Endothelial cell of umbilical vein (primary cell): ENCODE measurements around the gene NKTR. TPM values are rescaled to one million over a fixed set of nuclear protein-coding genes. Genes with fewer than 3 reads are reported as not detected.

Source experiments
- BruUV-seq: library from RNA; stranded (reverse); fragments of 400-500 nt; replicated peaks from 2 replicates; lab custom pipeline; 2021; lab: Mats Ljungman, UMichigan
- CTCF ChIA-PET: fragments of 300-600, 350-600 bp; sonication (Branson Sonifier 250); formaldehyde crosslinking; loops from one replicate; lab custom pipeline; 2021; ENCODE audit warnings: antibody characterized with exemption, inconsistent platforms; lab: Charles Lee
- POLR2A ChIA-PET: fragments of 300-600, 350-600 bp; sonication (Branson Sonifier 250); formaldehyde crosslinking; loops from one replicate; lab custom pipeline; 2021; ENCODE audit warnings: antibody characterized with exemption, inconsistent platforms; lab: Charles Lee
- DNase-seq: peaks from one replicate; pipeline ENCODE4 v3.0.0-alpha.2; 2011; ENCODE audit warnings: low read depth, low spot score
- FAIRE-seq: peaks from 2 replicates; lab custom pipeline; 2011; peaks lifted over from hg19 to GRCh38; lab: Jason Lieb, UNC
- H2AFZ ChIP-seq: 2 replicates; pipeline ENCODE4 v1.6.0; 2012; ENCODE audit warnings: low read depth, low read length, control low read depth, inconsistent platforms
- H3K27ac ChIP-seq: 2 replicates; pipeline ENCODE4 v1.5.1; 2011; ENCODE audit warnings: low read depth, mild to moderate bottlenecking, control low read depth, low read length, moderate library complexity; ENCODE audit not compliant: insufficient read depth
- H3K27me3 ChIP-seq, 2 experiments: 2 replicates each; pipeline versions ENCODE4 v1.6.0 to v1.6.1; 2011; ENCODE audit warnings: low read length in 2 of 2, mixed read lengths in 1 of 2; ENCODE audit not compliant: control insufficient read depth in 2 of 2, insufficient read depth in 2 of 2
- H3K36me3 ChIP-seq, 2 experiments: 2 replicates in 1 of 2; 3 replicates in 1 of 2; pipeline ENCODE4 v1.5.1; 2011; ENCODE audit warnings: low read length in 2 of 2, mild to moderate bottlenecking in 1 of 2, moderate library complexity in 1 of 2; ENCODE audit not compliant: control insufficient read depth in 2 of 2, insufficient read depth in 2 of 2; ENCODE audit errors: extremely low read depth in 1 of 2
- H3K4me1 ChIP-seq: 3 replicates; pipeline ENCODE4 v1.5.1; 2011; ENCODE audit warnings: mild to moderate bottlenecking, low read length; ENCODE audit not compliant: control insufficient read depth, insufficient read depth; ENCODE audit errors: extremely low read depth
- H3K4me2 ChIP-seq: 2 replicates; pipeline ENCODE4 v1.6.1; 2011; ENCODE audit warnings: low read length, control low read depth, mixed read lengths; ENCODE audit not compliant: insufficient read depth
- H3K4me3 ChIP-seq, 3 experiments: fragments of 200-600 bp in 1 of 3; sonication (generic), shearing (Covaris generic) in 1 of 3; replicated peaks in 1 of 3; 2 replicates each; pipeline ENCODE4 v1.5.1; 2011 to 2016; ENCODE audit warnings: control low read depth in 3 of 3, low read length in 3 of 3, mild to moderate bottlenecking in 2 of 3, inconsistent platforms in 1 of 3, low read depth in 1 of 3, moderate library complexity in 1 of 3; ENCODE audit not compliant: insufficient read depth in 1 of 3
- H3K79me2 ChIP-seq: 2 replicates; pipeline ENCODE4 v1.6.0; 2012; ENCODE audit warnings: low read length, inconsistent platforms; ENCODE audit not compliant: control insufficient read depth, insufficient read depth
- H3K9ac ChIP-seq: replicated peaks from 2 replicates; pipeline ENCODE3; 2011; ENCODE audit warnings: low read length, control low read depth; ENCODE audit not compliant: insufficient read depth; ENCODE audit errors: extremely low read depth
- H3K9me1 ChIP-seq: replicated peaks from 3 replicates; pipeline ENCODE4 v1.6.0; 2011; ENCODE audit warnings: mild to moderate bottlenecking, low read length; ENCODE audit not compliant: control insufficient read depth, insufficient read depth; ENCODE audit errors: extremely low read depth
- H3K9me3 ChIP-seq: replicated peaks from 2 replicates; pipeline ENCODE4 v1.5.1; 2012; ENCODE audit warnings: low read length, inconsistent platforms; ENCODE audit not compliant: control insufficient read depth, insufficient read depth
- H4K20me1 ChIP-seq: replicated peaks from 2 replicates; pipeline ENCODE3; 2011; ENCODE audit warnings: mild to moderate bottlenecking, low read length; ENCODE audit not compliant: control insufficient read depth, insufficient read depth; ENCODE audit errors: extremely low read depth
- EZH2 ChIP-seq: IDR thresholded peaks from 2 replicates; pipeline ENCODE4 v1.6.1; 2012; ENCODE audit warnings: borderline replicate concordance, low read depth, mild to moderate bottlenecking, moderate library complexity, low read length, inconsistent platforms; ENCODE audit not compliant: severe bottlenecking
- FOS ChIP-seq: IDR thresholded peaks from 2 replicates; pipeline ENCODE4 v1.6.1; 2011; ENCODE audit warnings: mild to moderate bottlenecking, low read length, moderate library complexity, borderline replicate concordance; ENCODE audit not compliant: insufficient read depth
- JUN ChIP-seq: IDR thresholded peaks from 2 replicates; pipeline ENCODE4 v1.6.1; 2011; ENCODE audit warnings: borderline replicate concordance, low read depth; ENCODE audit not compliant: insufficient read length, insufficient read depth
- POLR2A ChIP-seq: IDR thresholded peaks from 2 replicates; pipeline ENCODE4 v1.6.1; 2012; ENCODE audit warnings: low read depth, mild to moderate bottlenecking, control low read depth, low read length
- POLR2AphosphoS5 ChIP-seq: IDR thresholded peaks from 2 replicates; pipeline ENCODE4 v1.6.1; 2012; ENCODE audit warnings: low read depth, mild to moderate bottlenecking, control low read depth, low read length, moderate library complexity; ENCODE audit not compliant: insufficient read depth
- dilution Hi-C: fragments of 300-500 bp; cut with MboI; formaldehyde crosslinking; loops from one replicate; pipeline ENCODE4 v1.15.0; 2019; ENCODE audit warnings: low sequenced_read_pairs; ENCODE audit not compliant: extremely low pct_ligation_motif_present
- intact Hi-C: fragments of 100-400 bp; cut with micrococcal nuclease; formaldehyde crosslinking; loops from one replicate; pipeline ENCODE4 v1.10.0; 2022
- polyA plus RNA-seq, 4 experiments: library from polyadenylated mRNA; depleted of rRNA in 3 of 4; stranded (reverse) in 3 of 4; unstranded in 1 of 4; fragments of >200 nt; gene quantifications; 2 replicates each; pipeline versions ENCODE4 v1.2.1 to v1.2.3, GENCODE V29; 2011 to 2012; ENCODE audit warnings: missing spikeins in 1 of 4
- total RNA-seq: library from RNA; stranded (reverse); gene quantifications from 2 replicates; pipeline ENCODE4 v1.2.3, GENCODE V29; 2021
- TF ChIP-seq, protein P1 (sequence below), 2 donors: IDR thresholded peaks; 1 replicate in 1 of 2; 2 replicates in 1 of 2; pipeline ENCODE4 v1.5.1; 2011; ENCODE audit warnings: low read length in 2 of 2, mild to moderate bottlenecking in 2 of 2, moderate library complexity in 2 of 2, control low read depth in 1 of 2, inconsistent platforms in 1 of 2, low read depth in 1 of 2; ENCODE audit not compliant: insufficient read depth in 1 of 2; ENCODE audit errors: extremely low read depth in 1 of 2

NKTR gene
- total and polyA plus RNA-seq, 2 donors (not counting 3 experiments of a cell fraction or from before 2014, with no cell fraction given), result 27.4 to 99.0 TPM

DNA sequence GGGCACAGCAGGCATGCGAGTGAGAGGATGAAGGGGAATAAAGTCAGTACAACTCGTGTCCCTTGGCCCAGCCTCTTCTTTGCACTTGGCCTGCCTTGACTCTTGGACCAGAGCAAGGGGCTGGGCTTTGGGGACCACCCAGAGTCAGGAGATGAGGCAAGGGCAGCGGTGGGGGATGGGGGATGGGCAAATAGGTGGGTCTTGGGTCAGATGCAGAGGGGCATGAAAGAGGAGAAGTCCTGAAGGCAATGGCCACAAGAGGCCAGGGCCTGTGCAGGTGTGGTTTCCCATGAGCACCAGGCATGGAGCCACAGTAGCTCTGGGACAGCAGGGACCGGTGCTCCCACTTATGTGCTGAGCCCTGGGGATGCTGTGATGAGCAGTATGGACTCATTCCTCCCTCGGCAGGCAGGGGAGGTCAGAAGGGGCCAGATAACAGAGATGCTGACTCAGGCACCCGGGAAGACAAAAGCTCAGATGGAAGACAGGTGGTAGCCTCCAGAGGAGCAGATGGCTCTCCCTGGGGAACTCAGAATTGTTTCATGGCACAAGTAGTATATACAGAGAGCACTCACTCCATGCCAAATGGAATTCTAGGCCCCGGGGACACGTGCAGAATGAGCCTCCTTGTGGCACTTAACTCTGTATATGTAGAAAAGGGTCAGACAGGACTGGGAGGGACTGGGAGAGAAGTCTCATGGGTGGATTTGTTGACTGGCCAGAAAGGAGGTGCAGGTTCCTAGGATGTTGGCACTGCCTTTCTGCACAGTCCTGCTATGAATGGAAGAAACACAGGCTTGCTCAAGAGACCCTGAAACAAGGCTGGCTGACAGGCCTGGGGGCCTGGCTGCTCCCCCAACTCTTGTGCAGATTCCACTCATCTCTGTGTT lies 67.3 kb downstream of the NKTR start:
- Histone ChIP-seq H3K27ac (no peak overlapping the region), H3K4me2 (no peak overlapping the region), H3K4me3 (no peak overlapping the region), H3K9me3 (no peaks in the 10 kb centered on the region), H3K9me1 (no peaks in the 10 kb centered on the region), H4K20me1 (no peaks in the 10 kb centered on the region), H3K79me2 (no peaks in the 10 kb centered on the region), H3K9ac (no peak overlapping the region), H2AFZ (no peak overlapping the region), H3K36me3 (peaks cover 0 to under 1% of the 10 kb centered on the region in 2 experiments), H3K4me1 (no peaks in the 10 kb centered on the region), H3K27me3 (no peaks in the 10 kb centered on the region)
- no peak for TF ChIP-seq JUN
- no peak for TF ChIP-seq EZH2
- TF ChIP-seq, protein P1, sequence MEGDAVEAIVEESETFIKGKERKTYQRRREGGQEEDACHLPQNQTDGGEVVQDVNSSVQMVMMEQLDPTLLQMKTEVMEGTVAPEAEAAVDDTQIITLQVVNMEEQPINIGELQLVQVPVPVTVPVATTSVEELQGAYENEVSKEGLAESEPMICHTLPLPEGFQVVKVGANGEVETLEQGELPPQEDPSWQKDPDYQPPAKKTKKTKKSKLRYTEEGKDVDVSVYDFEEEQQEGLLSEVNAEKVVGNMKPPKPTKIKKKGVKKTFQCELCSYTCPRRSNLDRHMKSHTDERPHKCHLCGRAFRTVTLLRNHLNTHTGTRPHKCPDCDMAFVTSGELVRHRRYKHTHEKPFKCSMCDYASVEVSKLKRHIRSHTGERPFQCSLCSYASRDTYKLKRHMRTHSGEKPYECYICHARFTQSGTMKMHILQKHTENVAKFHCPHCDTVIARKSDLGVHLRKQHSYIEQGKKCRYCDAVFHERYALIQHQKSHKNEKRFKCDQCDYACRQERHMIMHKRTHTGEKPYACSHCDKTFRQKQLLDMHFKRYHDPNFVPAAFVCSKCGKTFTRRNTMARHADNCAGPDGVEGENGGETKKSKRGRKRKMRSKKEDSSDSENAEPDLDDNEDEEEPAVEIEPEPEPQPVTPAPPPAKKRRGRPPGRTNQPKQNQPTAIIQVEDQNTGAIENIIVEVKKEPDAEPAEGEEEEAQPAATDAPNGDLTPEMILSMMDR (IDR thresholded peaks at IDR 0.05; ENCODE audit: extremely low read depth in 1 of 2, insufficient read depth in 1 of 2, low read depth in 1 of 2, low read length in 2 of 2), result no peak
- TF ChIP-seq POLR2AphosphoS5, result no peak
- TF ChIP-seq POLR2A, result peak; percentile 41
- no peak for TF ChIP-seq FOS
- FAIRE-seq (no peak), DNase-seq (no peak)
- CTCF ChIA-PET, result no interaction called here
- intact Hi-C loops, result no loop called here
- dilution Hi-C loops, result no loop called here
- no TSS peak for BruUV-seq
- POLR2A ChIA-PET, result no interaction called here
